GDM1 (cell line): ENCODE results near the gene TM4SF18.
"Not testable (repeated sequence)": the region's sequence is repeated elsewhere in the genome, so short reads cannot be mapped to it uniquely, and the experiment has no call there.

Experiments used
- DNase-seq: peaks from one replicate; lab custom pipeline; 2025; lab: John Stamatoyannopoulos, UW

The TM4SF18 gene

GRCh38 chr3:149333176-149333859, at the start of gene TM4SF18:
TSS of gene TM4SF18 (minus strand) at chr3:149333636. CDS start at chr3:149333382, 254 bp downstream.
- no peak for DNase-seq

GRCh38 chr3:149382518-149382917, 49.1 kb upstream of the TM4SF18 start:
- DNase-seq = no peak

- no peak for DNase-seq
Measured at GRCh38 chr3:149382101-149382467, 48.6 kb upstream of the TM4SF18 start.

- no peak for DNase-seq
Measured at GRCh38 chr3:149381173-149382100, 48.0 kb upstream of the TM4SF18 start.

- DNase-seq = not testable (repeated sequence)
Measured at GRCh38 chr3:149380220-149380619, 46.8 kb upstream of the TM4SF18 start.

GRCh38 chr3:149378478-149379309, 45.3 kb upstream of the TM4SF18 start:
- no peak for DNase-seq

GRCh38 chr3:149377408-149378364, 44.2 kb upstream of the TM4SF18 start, which contains the start of gene TM4SF1:
TSS of gene TM4SF1 (minus strand) at chr3:149377649. CDS start at chr3:149377547, 102 bp downstream.
- peak; percentile 70 for DNase-seq

- no peak for DNase-seq
Measured at GRCh38 chr3:149376718-149377407, 43.4 kb upstream of the TM4SF18 start.

- no peak for DNase-seq
Measured at GRCh38 chr3:149375501-149376196, 42.2 kb upstream of the TM4SF18 start.

GRCh38 chr3:149374793-149375500, 41.5 kb upstream of the TM4SF18 start:
- DNase-seq = no peak

- DNase-seq = no peak
Measured at GRCh38 chr3:149374391-149374790, 41.0 kb upstream of the TM4SF18 start.

- DNase-seq = no peak
Measured at GRCh38 chr3:149373235-149374125, 40.0 kb upstream of the TM4SF18 start.

- DNase-seq = no peak
Measured at GRCh38 chr3:149371723-149372114, 38.3 kb upstream of the TM4SF18 start.

- DNase-seq = peak; percentile 57
Measured at GRCh38 chr3:149371001-149371722, 37.7 kb upstream of the TM4SF18 start.

GRCh38 chr3:149369991-149370866, 36.8 kb upstream of the TM4SF18 start:
- DNase-seq = no peak
